ENCODE results near the gene STEAP3.

Gene STEAP3

DNA sequence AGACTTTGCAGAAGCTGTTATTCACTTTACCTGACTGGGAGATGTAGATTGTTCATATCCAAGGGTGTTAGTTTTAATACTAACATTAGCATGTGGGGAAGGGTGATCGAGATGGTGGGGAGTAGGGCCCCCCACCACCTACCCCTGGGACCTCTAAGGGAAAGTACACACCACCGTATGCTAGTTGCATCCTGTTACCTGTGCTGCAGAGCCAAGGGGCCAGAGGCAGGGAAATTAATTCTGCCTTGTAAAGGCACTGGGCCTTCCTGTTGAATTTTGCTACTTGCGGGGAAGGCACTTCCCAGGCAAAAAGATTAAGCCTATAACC is 9.0 kb downstream of the STEAP3 start:
- DNase-seq: no peak
- Histone ChIP-seq H3K27ac (ENCODE audit: insufficient read depth, low read length, poor library complexity, severe bottlenecking) (no peak overlapping the region), H3K36me3 (ENCODE audit: control insufficient read depth, insufficient read depth, low read length) (no peaks in the 10 kb centered on the region), H3K9me3 (ENCODE audit: control insufficient read depth, low read length) (no peaks in the 10 kb centered on the region), H3K4me3 (ENCODE audit: insufficient read depth, low read depth, low read length, poor library complexity, severe bottlenecking) (no peak overlapping the region), H3K27me3 (replicated peaks; ENCODE audit: control insufficient read depth, insufficient read depth, low read length, poor library complexity, severe bottlenecking) (no peaks in the 10 kb centered on the region), H3K4me1 (ENCODE audit: control insufficient read depth, insufficient read depth, low read length, poor library complexity, severe bottlenecking) (no peaks in the 10 kb centered on the region)

DNA sequence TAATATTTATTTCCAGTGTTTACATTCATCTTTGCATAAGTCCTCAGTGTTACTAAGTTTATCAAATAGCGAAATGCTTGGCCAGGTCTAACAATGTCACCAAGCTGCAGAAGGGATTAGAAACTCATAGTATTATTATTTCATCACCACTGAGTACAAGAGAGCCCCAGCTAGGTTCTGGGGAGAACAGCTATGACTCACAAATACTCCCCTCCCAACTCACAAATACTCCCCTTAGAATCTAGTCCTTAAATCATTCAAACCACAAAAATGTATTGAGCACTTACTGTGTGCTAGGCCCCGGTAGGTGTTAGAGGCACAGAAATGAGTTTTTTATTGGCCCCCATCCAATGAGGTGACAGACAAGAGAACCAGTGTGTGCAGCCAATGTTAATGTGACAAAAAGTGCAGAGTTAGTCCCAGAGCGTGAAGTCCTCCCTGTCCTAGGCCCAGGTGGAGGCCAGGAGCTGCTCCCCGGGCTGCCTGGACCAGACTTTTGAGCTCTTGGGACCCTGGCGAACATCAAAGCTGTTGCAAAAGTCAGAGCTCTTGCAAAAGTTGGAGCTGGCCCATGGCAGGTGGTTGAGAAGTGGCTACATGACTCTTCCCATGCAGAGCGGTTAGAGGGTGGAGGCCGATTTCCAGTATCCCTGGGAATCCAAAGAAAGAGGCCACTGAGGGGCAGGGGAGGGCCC is 9.8 kb downstream of the STEAP3 start:
- no peak for DNase-seq
- Histone ChIP-seq H3K36me3 (ENCODE audit: control insufficient read depth, insufficient read depth, low read length) (no peaks in the 10 kb centered on the region), H3K9me3 (ENCODE audit: control insufficient read depth, low read length) (no peaks in the 10 kb centered on the region), H3K4me1 (ENCODE audit: control insufficient read depth, insufficient read depth, low read length, poor library complexity, severe bottlenecking) (no peaks in the 10 kb centered on the region), H3K27me3 (replicated peaks; ENCODE audit: control insufficient read depth, insufficient read depth, low read length, poor library complexity, severe bottlenecking) (no peaks in the 10 kb centered on the region), H3K4me3 (ENCODE audit: insufficient read depth, low read depth, low read length, poor library complexity, severe bottlenecking) (no peak overlapping the region), H3K27ac (ENCODE audit: insufficient read depth, low read length, poor library complexity, severe bottlenecking) (no peak overlapping the region)

DNA sequence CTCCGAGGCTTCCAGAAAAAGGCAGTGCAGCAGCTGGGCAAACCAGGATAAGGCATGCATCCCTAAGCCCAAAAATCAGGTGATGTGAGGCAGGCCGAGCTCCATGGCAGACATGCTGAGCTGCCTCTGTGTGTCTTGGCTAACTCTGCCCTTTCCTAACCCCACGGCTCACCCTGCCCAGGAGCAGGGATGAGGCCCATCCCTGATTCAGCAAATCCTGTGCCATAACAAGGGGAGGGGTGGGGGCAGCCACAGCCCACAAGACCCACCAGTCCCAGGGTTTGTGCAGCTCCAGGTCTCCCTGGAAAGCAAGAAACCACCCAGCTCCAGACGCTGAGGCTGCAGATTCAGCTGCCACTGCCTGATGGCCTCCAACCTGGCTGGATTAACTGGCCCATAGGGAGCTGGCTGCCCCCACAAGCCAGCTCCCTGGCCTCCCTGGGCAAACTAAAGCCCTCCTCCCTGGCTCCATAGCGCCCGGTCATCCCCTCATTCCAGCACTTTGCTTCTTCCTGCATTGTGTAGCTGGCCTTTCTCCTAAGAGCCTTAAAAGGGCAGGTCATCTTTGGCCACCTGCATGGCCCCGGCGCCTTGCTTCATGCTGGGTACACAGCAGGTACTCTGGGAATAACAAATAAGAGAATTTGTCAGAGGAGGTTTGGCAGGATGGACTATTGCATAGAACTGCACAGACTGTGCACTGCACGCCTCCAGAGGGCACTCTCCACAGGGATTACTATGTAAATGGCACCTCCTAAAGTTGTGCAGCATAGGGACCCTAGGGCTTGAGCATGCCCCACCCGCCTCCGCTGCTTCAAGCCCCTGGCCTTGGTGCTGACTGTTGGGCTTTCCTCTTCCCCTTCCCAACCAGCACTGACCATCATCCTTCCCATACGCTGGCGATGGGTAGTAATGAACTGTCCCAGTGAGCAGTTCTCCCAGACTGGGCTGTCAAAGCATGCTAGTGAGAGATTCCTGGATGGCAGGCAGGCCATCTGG is 10.7 kb downstream of the STEAP3 start:
- Histone ChIP-seq H3K27ac (ENCODE audit: insufficient read depth, low read length, poor library complexity, severe bottlenecking) (no peak overlapping the region), H3K4me1 (ENCODE audit: control insufficient read depth, insufficient read depth, low read length, poor library complexity, severe bottlenecking) (no peaks in the 10 kb centered on the region), H3K36me3 (ENCODE audit: control insufficient read depth, insufficient read depth, low read length) (no peaks in the 10 kb centered on the region), H3K4me3 (ENCODE audit: insufficient read depth, low read depth, low read length, poor library complexity, severe bottlenecking) (no peak overlapping the region), H3K9me3 (ENCODE audit: control insufficient read depth, low read length) (no peaks in the 10 kb centered on the region), H3K27me3 (replicated peaks; ENCODE audit: control insufficient read depth, insufficient read depth, low read length, poor library complexity, severe bottlenecking) (no peaks in the 10 kb centered on the region)
- no peak for DNase-seq

DNA sequence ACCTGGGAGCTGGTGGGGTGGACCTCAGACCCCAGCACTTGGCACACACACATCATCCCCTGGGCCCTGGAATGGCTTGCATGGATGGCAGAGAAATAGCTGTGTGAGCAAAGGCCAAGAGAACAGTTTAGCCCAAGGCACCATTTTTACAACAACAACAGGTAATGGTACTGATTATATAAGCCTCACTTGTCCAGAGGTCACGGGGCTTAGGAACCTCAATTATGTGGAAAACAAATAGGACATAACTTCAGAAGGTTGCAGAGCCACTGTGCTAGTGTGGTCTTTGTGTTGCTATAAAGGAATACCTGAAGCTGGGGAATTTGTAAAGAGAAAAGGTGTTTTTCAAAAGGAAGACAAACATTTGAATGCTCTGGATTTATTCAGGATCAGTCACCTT is 13.2 kb downstream of the STEAP3 start:
- Histone ChIP-seq H3K9me3 (ENCODE audit: control insufficient read depth, low read length) (no peaks in the 10 kb centered on the region), H3K4me3 (ENCODE audit: insufficient read depth, low read depth, low read length, poor library complexity, severe bottlenecking) (no peak overlapping the region), H3K27me3 (replicated peaks; ENCODE audit: control insufficient read depth, insufficient read depth, low read length, poor library complexity, severe bottlenecking) (no peaks in the 10 kb centered on the region), H3K36me3 (ENCODE audit: control insufficient read depth, insufficient read depth, low read length) (no peaks in the 10 kb centered on the region), H3K4me1 (ENCODE audit: control insufficient read depth, insufficient read depth, low read length, poor library complexity, severe bottlenecking) (no peaks in the 10 kb centered on the region), H3K27ac (ENCODE audit: insufficient read depth, low read length, poor library complexity, severe bottlenecking) (no peak overlapping the region)
- no peak for DNase-seq

DNA sequence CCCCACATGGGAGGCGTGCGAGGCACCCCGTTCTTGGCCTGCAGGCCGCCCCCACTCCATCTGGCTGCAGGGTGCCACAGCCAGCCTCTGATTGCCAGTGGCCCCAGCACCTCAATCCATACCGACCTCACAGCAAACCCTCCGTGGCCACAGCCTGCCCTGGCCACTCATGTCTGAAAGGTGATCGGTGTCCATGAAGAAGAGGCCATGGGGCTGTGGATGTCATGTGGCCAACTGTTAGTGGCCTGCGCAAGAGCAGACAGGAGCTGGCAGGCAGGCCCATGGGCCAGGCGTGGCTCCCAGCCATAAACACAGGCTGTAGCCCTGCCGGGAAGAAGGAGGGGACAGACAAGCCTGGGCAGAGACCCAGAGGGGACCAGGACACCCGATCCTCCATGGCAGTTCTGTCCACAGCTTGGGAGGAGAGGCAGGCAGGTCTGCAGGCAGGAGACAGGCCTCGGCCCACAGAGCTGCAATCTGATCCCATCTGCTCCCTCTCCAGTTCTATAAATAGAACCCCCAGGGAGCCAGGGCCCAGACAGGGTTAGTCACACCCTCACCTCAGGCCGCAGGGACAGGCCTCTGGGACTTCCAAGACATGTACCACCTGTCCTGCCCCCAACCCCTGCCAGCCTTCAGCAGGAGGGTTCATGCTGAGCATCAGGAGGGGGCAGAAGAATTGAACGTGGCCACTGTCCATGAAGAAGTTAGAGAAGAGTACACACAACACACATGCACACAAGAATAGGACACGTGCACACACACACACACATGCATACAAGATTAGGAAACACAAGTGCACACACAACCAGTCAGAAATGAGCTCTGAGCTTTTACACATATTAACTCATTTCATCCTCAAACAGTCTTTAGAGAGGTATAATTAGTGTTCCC is 16.9 kb downstream of the STEAP3 start:
- DNase-seq: no peak
- no peak overlapping the region for H3K4me3 ChIP-seq (ENCODE audit: insufficient read depth, low read depth, low read length, poor library complexity, severe bottlenecking)
- H3K27ac ChIP-seq (ENCODE audit: insufficient read depth, low read length, poor library complexity, severe bottlenecking): no peak overlapping the region

DNA sequence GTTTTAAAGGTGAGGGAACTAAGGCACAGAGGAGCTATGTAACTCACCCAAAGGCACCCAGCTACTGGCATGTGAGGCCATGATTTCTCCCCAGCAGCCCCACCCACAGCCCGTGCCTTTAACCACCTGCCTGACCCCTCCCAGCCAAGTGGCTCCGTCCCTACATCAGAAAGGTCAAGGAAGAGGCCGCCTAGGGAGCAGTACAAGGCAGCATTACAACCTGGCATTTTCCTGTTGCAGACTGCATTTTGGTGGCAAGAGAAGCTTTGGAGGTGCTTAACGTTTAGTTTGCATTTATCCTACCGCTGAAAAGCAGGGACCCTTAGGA is 17.5 kb downstream of the STEAP3 start:
- no peaks in the 10 kb centered on the region for H3K4me1 ChIP-seq (ENCODE audit: control insufficient read depth, insufficient read depth, low read length, poor library complexity, severe bottlenecking)
- no peak for DNase-seq
- no peaks in the 10 kb centered on the region for H3K27me3 ChIP-seq (replicated peaks; ENCODE audit: control insufficient read depth, insufficient read depth, low read length, poor library complexity, severe bottlenecking)
- H3K27ac ChIP-seq (ENCODE audit: insufficient read depth, low read length, poor library complexity, severe bottlenecking): no peak overlapping the region
- H3K9me3 ChIP-seq (ENCODE audit: control insufficient read depth, low read length): no peaks in the 10 kb centered on the region
- no peak overlapping the region for H3K4me3 ChIP-seq (ENCODE audit: insufficient read depth, low read depth, low read length, poor library complexity, severe bottlenecking)
- H3K36me3 ChIP-seq (ENCODE audit: control insufficient read depth, insufficient read depth, low read length): no peaks in the 10 kb centered on the region

More for the DNA sequence above, 16.9 kb downstream of the STEAP3 start:
- H3K36me3 ChIP-seq (ENCODE audit: control insufficient read depth, insufficient read depth, low read length): no peaks in the 10 kb centered on the region
- no peaks in the 10 kb centered on the region for H3K4me1 ChIP-seq (ENCODE audit: control insufficient read depth, insufficient read depth, low read length, poor library complexity, severe bottlenecking)
- no peaks in the 10 kb centered on the region for H3K9me3 ChIP-seq (ENCODE audit: control insufficient read depth, low read length)
- no peaks in the 10 kb centered on the region for H3K27me3 ChIP-seq (replicated peaks; ENCODE audit: control insufficient read depth, insufficient read depth, low read length, poor library complexity, severe bottlenecking)

DNA sequence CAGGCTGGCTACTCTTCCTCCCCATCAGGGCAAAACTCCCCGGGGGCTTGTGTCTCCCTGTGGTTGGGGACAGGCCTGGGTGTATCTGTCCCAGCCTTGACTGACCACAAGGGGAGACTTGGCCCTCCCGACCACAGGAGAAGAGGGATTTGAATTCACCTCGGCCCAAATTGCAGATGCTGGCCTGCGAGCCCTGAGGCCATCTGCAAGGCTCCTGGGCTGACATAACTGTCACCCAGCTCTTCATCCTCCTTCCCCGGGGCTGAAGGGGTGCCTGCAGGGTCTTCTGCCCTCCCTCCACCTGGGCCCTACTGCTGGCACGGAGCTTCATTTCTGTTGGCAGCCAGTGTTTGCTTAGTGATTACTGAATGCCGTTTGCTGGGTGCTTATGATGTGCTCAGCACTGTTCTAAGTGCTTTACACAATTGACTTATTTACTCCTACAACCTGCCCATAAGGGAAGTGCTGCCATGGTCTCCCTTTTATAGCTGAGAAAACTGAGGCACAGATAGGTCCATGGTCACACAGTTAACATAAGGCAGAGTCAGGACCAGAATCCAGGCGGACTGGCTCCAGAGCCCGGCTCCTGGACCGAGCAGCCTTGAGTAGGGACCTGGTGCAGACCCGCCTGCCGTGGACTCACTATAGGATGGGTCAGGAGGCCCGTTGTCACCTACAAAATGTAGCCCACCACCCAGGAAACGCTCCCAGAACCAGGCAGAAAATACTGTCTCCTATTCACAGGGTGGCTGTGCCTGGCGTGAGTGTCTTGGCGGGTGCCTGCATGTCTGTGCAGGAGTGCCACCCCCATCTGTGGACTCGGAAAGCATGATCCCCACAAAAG is 18.9 kb downstream of the STEAP3 start:
- no peak for DNase-seq
- H3K27ac ChIP-seq (ENCODE audit: insufficient read depth, low read length, poor library complexity, severe bottlenecking): no peak overlapping the region
- no peaks in the 10 kb centered on the region for H3K36me3 ChIP-seq (ENCODE audit: control insufficient read depth, insufficient read depth, low read length)
- no peaks in the 10 kb centered on the region for H3K9me3 ChIP-seq (ENCODE audit: control insufficient read depth, low read length)
- H3K27me3 ChIP-seq (replicated peaks; ENCODE audit: control insufficient read depth, insufficient read depth, low read length, poor library complexity, severe bottlenecking): no peaks in the 10 kb centered on the region
- no peaks in the 10 kb centered on the region for H3K4me1 ChIP-seq (ENCODE audit: control insufficient read depth, insufficient read depth, low read length, poor library complexity, severe bottlenecking)
- no peak overlapping the region for H3K4me3 ChIP-seq (ENCODE audit: insufficient read depth, low read depth, low read length, poor library complexity, severe bottlenecking)

DNA sequence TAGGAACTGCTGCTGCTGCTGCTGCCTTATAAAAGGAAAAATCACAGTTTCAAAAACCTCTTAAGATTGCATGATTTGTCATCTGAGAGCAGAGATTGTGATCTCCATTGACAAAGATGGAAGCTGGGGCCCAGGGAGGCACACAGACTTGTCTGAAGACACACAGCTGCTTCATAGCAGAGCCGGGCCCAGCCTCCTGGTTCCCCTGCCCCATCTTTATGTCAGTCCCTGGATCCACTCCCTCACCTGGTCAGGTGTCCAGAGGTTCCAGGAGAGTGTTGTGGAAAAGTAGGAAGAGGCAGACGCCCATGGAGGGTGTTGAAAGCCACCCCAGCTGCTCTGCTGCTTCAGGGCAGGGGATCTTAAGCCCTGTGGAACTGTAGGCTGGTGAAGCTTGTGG is 20.0 kb downstream of the STEAP3 start:
- no peak overlapping the region for H3K4me3 ChIP-seq (ENCODE audit: insufficient read depth, low read depth, low read length, poor library complexity, severe bottlenecking)
- H3K27ac ChIP-seq (ENCODE audit: insufficient read depth, low read length, poor library complexity, severe bottlenecking): no peak overlapping the region
- no peaks in the 10 kb centered on the region for H3K9me3 ChIP-seq (ENCODE audit: control insufficient read depth, low read length)
- DNase-seq: no peak
- no peaks in the 10 kb centered on the region for H3K36me3 ChIP-seq (ENCODE audit: control insufficient read depth, insufficient read depth, low read length)
- H3K4me1 ChIP-seq (ENCODE audit: control insufficient read depth, insufficient read depth, low read length, poor library complexity, severe bottlenecking): no peaks in the 10 kb centered on the region
- H3K27me3 ChIP-seq (replicated peaks; ENCODE audit: control insufficient read depth, insufficient read depth, low read length, poor library complexity, severe bottlenecking): no peaks in the 10 kb centered on the region

DNA sequence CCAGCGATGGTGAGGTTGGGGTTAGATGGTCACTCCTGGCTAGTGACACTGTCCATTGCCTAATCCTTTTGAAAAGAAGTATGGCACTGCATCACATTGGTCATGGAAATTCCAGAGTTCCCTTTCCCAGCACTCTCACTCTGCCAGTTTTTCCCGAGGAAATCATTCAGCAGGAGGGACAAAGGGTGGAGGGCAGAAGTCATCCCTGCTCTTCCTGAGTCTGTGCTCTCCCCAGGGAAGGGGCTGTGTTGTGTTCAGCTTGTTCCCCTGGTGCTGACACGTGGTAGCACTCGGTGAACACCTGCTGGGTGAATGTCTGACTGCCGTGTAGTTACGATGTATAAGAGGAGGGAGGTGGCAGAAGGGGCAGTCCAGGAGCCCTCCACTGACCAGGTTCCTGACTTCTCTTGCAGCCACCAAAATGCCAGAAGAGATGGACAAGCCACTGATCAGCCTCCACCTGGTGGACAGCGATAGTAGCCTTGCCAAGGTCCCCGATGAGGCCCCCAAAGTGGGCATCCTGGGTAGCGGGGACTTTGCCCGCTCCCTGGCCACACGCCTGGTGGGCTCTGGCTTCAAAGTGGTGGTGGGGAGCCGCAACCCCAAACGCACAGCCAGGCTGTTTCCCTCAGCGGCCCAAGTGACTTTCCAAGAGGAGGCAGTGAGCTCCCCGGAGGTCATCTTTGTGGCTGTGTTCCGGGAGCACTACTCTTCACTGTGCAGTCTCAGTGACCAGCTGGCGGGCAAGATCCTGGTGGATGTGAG is 21.6 kb downstream of the STEAP3 start:
- H3K27me3 ChIP-seq (replicated peaks; ENCODE audit: control insufficient read depth, insufficient read depth, low read length, poor library complexity, severe bottlenecking): no peaks in the 10 kb centered on the region
- H3K36me3 ChIP-seq (ENCODE audit: control insufficient read depth, insufficient read depth, low read length): no peaks in the 10 kb centered on the region
- H3K4me3 ChIP-seq (ENCODE audit: insufficient read depth, low read depth, low read length, poor library complexity, severe bottlenecking): no peak overlapping the region
- H3K4me1 ChIP-seq (ENCODE audit: control insufficient read depth, insufficient read depth, low read length, poor library complexity, severe bottlenecking): no peaks in the 10 kb centered on the region
- no peak for DNase-seq
- H3K9me3 ChIP-seq (ENCODE audit: control insufficient read depth, low read length): no peaks in the 10 kb centered on the region
- H3K27ac ChIP-seq (ENCODE audit: insufficient read depth, low read length, poor library complexity, severe bottlenecking): no peak overlapping the region

All from effector memory CD4-positive, alpha-beta T cell (primary cell).